ENCODE results near the gene CELF2. TPM values are rescaled to one million over a fixed set of nuclear protein-coding genes. Genes with fewer than 3 reads are reported as not detected.

Gene CELF2
- total and polyA plus RNA-seq, 4 donors = 43.3 to 65.6 (median 50.1) TPM

DNA sequence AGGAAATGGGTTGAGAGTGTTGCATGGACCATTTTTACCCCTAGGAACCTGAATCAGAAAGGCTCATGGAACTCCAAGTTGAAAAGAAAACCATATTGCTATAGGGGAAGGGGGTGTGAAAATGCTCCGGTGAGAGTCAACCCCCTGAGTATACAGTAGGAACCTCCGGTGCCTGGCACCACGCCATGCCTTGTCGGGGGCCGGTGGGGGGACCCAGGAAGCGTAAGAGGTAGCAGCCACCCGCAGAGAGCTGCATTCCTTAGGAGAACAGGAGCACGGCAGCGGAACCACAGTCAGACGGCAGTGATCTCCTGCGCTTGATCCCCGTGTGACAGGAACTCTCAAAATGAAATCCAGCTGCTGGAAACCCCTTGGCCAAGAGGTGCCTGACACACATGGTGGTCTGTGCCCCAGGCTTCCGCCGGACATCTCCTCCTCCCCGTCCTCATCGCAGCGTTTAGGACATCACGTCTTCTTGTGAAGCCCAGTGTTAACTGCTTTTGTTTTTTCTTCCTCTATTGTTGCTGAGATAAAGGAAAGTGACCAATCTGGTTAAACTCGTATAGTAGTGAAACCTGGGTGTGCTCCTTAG, 186.8 kb downstream of the CELF2 start:
- Histone ChIP-seq H3K36me3 (ENCODE audit: control insufficient read depth, insufficient read depth, low read length) (peaks cover 11% of the 10 kb centered on the region), H3K27me3 (ENCODE audit: control insufficient read depth, insufficient read depth, low read length) (no peaks in the 10 kb centered on the region), H3K4me1 (ENCODE audit: control insufficient read depth, insufficient read depth, low read length) (peaks cover 33% of the 10 kb centered on the region), H3K4me3 (ENCODE audit: low read depth, low read length) (no peak overlapping the region), H3K9me3 (ENCODE audit: control insufficient read depth, insufficient read depth, low read length) (no peaks in the 10 kb centered on the region), H3K27ac (ENCODE audit: low read depth, low read length) (no peak overlapping the region)
- WGBS (ENCODE audit: insufficient coverage) = 47% methylated on average over 13 of the region's 19 CpGs
- no peak for DNase-seq (ENCODE audit: low read depth in 4 of 6, low spot score in 6 of 6)

- Histone ChIP-seq H3K4me1 (ENCODE audit: control insufficient read depth, insufficient read depth, low read length) (peaks cover 39% of the 10 kb centered on the region), H3K27ac (ENCODE audit: low read depth, low read length) (no peak overlapping the region), H3K27me3 (ENCODE audit: control insufficient read depth, insufficient read depth, low read length) (no peaks in the 10 kb centered on the region), H3K36me3 (ENCODE audit: control insufficient read depth, insufficient read depth, low read length) (peaks cover 11% of the 10 kb centered on the region), H3K4me3 (ENCODE audit: low read depth, low read length) (no peak overlapping the region), H3K9me3 (ENCODE audit: control insufficient read depth, insufficient read depth, low read length) (no peaks in the 10 kb centered on the region)
- WGBS (ENCODE audit: insufficient coverage) = 100% methylated on average over 2 of the region's 13 CpGs
- no peak for DNase-seq (ENCODE audit: low read depth in 4 of 6, low spot score in 6 of 6)
Observed at GRCh38 chr10:11205030-11205772, 187.5 kb downstream of the CELF2 start.

- Histone ChIP-seq H3K27ac (ENCODE audit: low read depth, low read length) (no peak overlapping the region), H3K9me3 (ENCODE audit: control insufficient read depth, insufficient read depth, low read length) (no peaks in the 10 kb centered on the region), H3K4me3 (ENCODE audit: low read depth, low read length) (no peak overlapping the region), H3K4me1 (ENCODE audit: control insufficient read depth, insufficient read depth, low read length) (peaks cover 45% of the 10 kb centered on the region), H3K27me3 (ENCODE audit: control insufficient read depth, insufficient read depth, low read length) (no peaks in the 10 kb centered on the region), H3K36me3 (ENCODE audit: control insufficient read depth, insufficient read depth, low read length) (peaks cover 11% of the 10 kb centered on the region)
- WGBS (ENCODE audit: insufficient coverage) = 61% methylated on average over 6 of the region's 14 CpGs
- no peak for DNase-seq (ENCODE audit: low read depth in 4 of 6, low spot score in 6 of 6)
Observed at GRCh38 chr10:11206676-11207559, 189.2 kb downstream of the CELF2 start.

DNA sequence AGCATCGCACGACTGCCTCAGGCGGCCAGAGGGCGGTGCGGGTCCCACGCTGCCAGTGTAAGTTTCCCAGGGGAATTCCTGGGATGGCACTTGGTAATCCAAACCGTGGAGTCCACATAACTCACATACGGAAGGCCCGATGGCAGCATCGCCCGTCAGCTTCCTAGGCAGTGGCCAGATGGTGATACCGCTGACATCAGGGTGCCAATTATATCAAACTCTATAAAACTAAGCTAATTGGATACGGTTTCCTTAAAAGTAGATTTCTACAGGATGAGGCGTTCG, 189.8 kb downstream of the CELF2 start:
- 78% methylated on average over 10 of the region's 15 CpGs for WGBS (ENCODE audit: insufficient coverage)
- H3K27me3 ChIP-seq (ENCODE audit: control insufficient read depth, insufficient read depth, low read length) = no peaks in the 10 kb centered on the region
- no peaks in the 10 kb centered on the region for H3K9me3 ChIP-seq (ENCODE audit: control insufficient read depth, insufficient read depth, low read length)
- H3K4me1 ChIP-seq (ENCODE audit: control insufficient read depth, insufficient read depth, low read length) = peaks cover 49% of the 10 kb centered on the region
- H3K36me3 ChIP-seq (ENCODE audit: control insufficient read depth, insufficient read depth, low read length) = peaks cover 11% of the 10 kb centered on the region
- no peak overlapping the region for H3K4me3 ChIP-seq (ENCODE audit: low read depth, low read length)
- DNase-seq (ENCODE audit: low read depth in 4 of 6, low spot score in 6 of 6) = no peak
- H3K27ac ChIP-seq (ENCODE audit: low read depth, low read length) = no peak overlapping the region

DNA sequence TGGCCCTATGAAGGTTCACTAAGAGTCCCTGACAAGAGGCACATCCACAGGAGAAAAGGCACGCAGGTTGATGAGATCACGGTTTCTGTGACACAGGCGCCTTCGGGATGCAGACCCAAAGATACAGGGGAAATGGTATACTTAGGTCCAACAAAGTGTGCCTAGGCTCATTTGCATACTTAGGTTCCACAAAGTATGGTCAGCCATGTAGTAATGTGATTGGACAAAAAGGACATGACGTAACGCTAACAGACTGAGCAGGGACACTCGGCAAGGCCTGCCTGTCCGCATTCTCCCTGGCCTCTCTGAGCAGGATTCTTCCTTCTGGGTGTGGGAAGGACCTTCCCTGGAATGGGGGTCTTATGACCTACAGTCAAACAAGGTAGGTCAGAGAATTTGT, 190.6 kb downstream of the CELF2 start:
- Histone ChIP-seq H3K27me3 (ENCODE audit: control insufficient read depth, insufficient read depth, low read length) (no peaks in the 10 kb centered on the region), H3K9me3 (ENCODE audit: control insufficient read depth, insufficient read depth, low read length) (no peaks in the 10 kb centered on the region), H3K4me1 (ENCODE audit: control insufficient read depth, insufficient read depth, low read length) (peaks cover 54% of the 10 kb centered on the region), H3K36me3 (ENCODE audit: control insufficient read depth, insufficient read depth, low read length) (peaks cover 8% of the 10 kb centered on the region), H3K4me3 (ENCODE audit: low read depth, low read length) (no peak overlapping the region), H3K27ac (ENCODE audit: low read depth, low read length) (no peak overlapping the region)
- WGBS (ENCODE audit: insufficient coverage) = 93% methylated on average over 8 of the region's 8 CpGs
- no peak for DNase-seq (ENCODE audit: low read depth in 4 of 6, low spot score in 6 of 6)

- no peak for DNase-seq (ENCODE audit: low read depth in 4 of 6, low spot score in 6 of 6)
- peaks cover 8% of the 10 kb centered on the region for H3K36me3 ChIP-seq (ENCODE audit: control insufficient read depth, insufficient read depth, low read length)
- 52% methylated on average over 8 of the region's 13 CpGs for WGBS (ENCODE audit: insufficient coverage)
- peak overlapping the region; percentile 67 for H3K27ac ChIP-seq (ENCODE audit: low read depth, low read length)
- no peak overlapping the region for H3K4me3 ChIP-seq (ENCODE audit: low read depth, low read length)
- H3K4me1 ChIP-seq (ENCODE audit: control insufficient read depth, insufficient read depth, low read length) = peaks cover 55% of the 10 kb centered on the region
- H3K27me3 ChIP-seq (ENCODE audit: control insufficient read depth, insufficient read depth, low read length) = no peaks in the 10 kb centered on the region
- no peaks in the 10 kb centered on the region for H3K9me3 ChIP-seq (ENCODE audit: control insufficient read depth, insufficient read depth, low read length)
Observed at GRCh38 chr10:11208908-11209829, 191.5 kb downstream of the CELF2 start.

DNA sequence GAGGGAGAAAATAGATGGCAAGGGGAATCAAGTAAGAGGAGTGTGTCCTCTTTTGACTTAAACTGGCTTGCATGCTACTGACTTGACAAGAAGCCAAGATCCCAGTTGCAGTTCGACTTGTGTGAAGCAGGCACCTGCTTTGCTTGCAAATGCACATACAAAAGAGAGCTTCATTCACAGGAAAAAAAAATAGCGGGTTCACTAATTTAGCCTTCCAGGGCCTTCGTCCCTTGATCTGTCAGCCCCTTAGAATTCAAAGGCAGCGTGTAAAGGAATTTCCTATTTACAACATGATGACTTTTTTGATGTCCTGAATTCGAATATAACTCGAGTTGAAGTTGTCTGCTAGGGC, 192.1 kb downstream of the CELF2 start:
- peaks cover 2% of the 10 kb centered on the region for H3K36me3 ChIP-seq (ENCODE audit: control insufficient read depth, insufficient read depth, low read length)
- 25% methylated on average over 4 of the region's 6 CpGs for WGBS (ENCODE audit: insufficient coverage)
- H3K9me3 ChIP-seq (ENCODE audit: control insufficient read depth, insufficient read depth, low read length) = no peaks in the 10 kb centered on the region
- H3K4me3 ChIP-seq (ENCODE audit: low read depth, low read length) = no peak overlapping the region
- DNase-seq (ENCODE audit: low read depth in 4 of 6, low spot score in 6 of 6) = peak; percentile 54 to 94 (median 82)
- peaks cover 49% of the 10 kb centered on the region for H3K4me1 ChIP-seq (ENCODE audit: control insufficient read depth, insufficient read depth, low read length)
- no peaks in the 10 kb centered on the region for H3K27me3 ChIP-seq (ENCODE audit: control insufficient read depth, insufficient read depth, low read length)
- peak overlapping the region; percentile 67 for H3K27ac ChIP-seq (ENCODE audit: low read depth, low read length)

GRCh38 chr10:11210211-11210922, 192.7 kb downstream of the CELF2 start:
- H3K36me3 ChIP-seq (ENCODE audit: control insufficient read depth, insufficient read depth, low read length) = peaks cover 2% of the 10 kb centered on the region
- H3K27ac ChIP-seq (ENCODE audit: low read depth, low read length) = peak overlapping the region; percentile 67
- no peak overlapping the region for H3K4me3 ChIP-seq (ENCODE audit: low read depth, low read length)
- no peaks in the 10 kb centered on the region for H3K27me3 ChIP-seq (ENCODE audit: control insufficient read depth, insufficient read depth, low read length)
- WGBS (ENCODE audit: insufficient coverage) = 40% methylated on average over 9 of the region's 13 CpGs
- no peaks in the 10 kb centered on the region for H3K9me3 ChIP-seq (ENCODE audit: control insufficient read depth, insufficient read depth, low read length)
- no peak for DNase-seq (ENCODE audit: low read depth in 4 of 6, low spot score in 6 of 6)
- peaks cover 49% of the 10 kb centered on the region for H3K4me1 ChIP-seq (ENCODE audit: control insufficient read depth, insufficient read depth, low read length)

Measured in spinal cord (tissue), 10 donors.